Left forelimb (tissue), 1 donor: ENCODE results near the gene TEFM.
A peak's percentile ranks its signal among the peaks of the same experiment; 100 is the strongest.
"Not testable (repeated sequence)": the region's sequence is repeated elsewhere in the genome, so short reads cannot be mapped to it uniquely, and the experiment has no call there.

Experiments used
- DNase-seq: peaks from one replicate; pipeline ENCODE4 v3.0.0-alpha.2; 2018; ENCODE audit warnings: low spot score

Gene TEFM, protein sequence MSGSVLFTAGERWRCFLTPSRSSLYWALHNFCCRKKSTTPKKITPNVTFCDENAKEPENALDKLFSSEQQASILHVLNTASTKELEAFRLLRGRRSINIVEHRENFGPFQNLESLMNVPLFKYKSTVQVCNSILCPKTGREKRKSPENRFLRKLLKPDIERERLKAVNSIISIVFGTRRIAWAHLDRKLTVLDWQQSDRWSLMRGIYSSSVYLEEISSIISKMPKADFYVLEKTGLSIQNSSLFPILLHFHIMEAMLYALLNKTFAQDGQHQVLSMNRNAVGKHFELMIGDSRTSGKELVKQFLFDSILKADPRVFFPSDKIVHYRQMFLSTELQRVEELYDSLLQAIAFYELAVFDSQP

DNA sequence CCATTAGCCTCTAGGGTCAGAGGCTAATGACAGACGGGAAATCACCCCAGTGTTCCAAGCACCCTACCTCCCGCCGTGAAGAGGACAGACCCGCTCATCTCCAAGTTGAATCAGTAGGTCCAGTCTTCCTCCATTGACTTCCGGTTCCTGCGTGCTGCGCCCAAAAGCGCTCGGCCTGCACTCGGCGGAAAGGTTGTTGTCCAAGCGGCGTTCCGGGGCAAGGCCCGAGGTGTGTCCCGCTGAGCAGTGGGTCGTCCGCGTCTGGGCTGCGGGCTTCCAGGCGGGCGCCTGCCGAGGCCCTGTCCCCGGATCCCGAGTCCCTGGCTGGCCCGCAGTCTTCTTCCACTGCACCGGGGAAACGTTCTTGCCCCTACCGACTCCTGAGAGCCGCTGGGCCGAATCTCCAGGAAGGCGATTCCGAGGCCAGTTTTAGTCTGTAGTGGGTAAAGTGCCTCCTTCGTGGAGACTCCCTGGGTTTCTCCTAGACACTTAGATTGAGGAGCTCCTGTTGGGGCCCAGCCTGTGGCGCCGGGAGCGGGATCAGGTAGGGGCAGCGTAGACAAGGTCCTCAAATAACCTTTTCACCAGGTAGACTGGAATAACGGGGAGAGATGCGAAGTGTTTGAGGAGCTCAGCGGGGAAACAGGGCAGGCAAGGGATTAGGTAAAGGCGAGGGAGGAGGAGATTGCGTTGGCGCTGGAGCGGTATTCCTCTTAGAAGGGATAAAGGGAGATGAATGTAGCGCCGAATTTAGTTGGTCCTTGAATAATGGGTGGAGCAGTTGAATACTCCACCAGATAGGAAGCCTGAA, at the start of gene TEFM:
TSS of gene TEFM (minus strand) at position 138 of the 811 bp plus-strand sequence. CDS start at position 98, 40 bp downstream.
- peak; percentile 96 for DNase-seq

DNA sequence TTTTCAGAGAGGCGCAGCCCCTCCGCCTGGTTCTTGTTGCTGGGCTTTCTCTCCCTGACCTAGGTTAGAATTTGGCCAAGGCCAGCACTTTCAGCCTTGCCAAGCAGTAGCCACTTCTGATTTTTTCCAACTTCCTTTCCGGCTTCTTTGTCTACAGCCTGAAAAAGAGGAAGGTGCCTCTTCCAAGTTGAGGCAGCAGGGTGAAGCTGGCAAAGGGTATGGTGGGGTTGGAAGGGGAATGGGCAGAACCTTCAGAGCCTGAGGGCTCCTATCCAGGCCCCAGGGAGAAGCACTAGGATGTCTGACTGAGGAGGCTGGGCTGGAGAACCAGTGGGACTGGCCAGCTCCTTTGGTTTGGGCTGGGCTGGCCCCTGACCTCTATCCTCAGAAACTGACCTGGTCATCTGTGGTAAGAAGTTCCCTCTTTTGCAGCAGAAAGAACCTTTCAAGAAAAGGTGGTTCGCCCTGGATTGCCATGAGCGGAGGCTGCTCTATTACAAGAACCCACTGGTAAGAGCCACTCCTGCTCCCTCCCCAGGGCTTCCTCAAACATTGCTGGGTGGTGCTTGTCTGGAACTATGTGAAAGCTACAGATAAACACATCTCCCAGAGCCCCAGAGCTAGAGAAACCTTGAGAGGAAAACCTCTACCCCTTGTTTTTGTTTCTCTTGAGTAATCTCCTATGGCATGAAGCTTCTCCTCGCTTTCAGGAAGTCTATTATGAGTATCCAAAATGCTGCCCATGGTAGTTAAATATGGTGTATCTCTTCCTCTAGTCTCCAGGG, 48.2 kb upstream of the TEFM start:
- no peak for DNase-seq

DNA sequence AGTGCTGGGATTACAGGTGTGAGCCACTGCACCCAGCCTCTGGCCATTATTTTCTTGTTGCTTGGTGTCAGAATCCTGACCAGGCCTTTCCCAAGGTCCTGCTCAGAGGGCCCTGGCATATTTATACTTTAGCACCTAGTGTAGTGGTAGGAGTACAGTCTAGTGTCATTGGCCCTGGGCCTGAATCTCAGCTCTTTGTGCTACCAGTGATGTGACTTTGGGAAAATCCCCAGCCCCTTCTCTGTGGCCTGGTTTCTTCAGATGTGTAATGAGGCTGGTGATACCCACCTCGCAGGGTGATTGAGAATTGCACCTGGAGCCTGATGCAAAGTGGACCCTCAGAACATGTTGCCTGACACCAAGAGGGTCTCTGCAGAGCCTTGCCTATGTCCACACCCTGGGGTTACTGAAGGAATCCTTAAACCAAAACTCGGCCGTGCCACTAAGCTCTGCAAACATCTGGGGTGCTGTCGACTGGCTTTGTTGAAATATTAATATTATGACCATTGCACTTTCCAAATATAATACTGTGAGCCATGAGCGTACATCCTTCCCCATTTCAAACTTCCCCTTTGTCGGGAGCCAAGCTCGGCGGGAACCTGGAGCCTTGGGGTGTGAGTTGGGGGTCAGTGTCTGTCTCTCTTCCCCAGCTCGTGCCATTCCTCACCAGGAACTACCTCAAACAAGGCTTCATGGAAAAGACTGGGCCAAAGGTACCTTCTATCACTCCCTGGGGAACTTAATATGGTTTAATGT, 46.8 kb upstream of the TEFM start:
- no peak for DNase-seq

DNA sequence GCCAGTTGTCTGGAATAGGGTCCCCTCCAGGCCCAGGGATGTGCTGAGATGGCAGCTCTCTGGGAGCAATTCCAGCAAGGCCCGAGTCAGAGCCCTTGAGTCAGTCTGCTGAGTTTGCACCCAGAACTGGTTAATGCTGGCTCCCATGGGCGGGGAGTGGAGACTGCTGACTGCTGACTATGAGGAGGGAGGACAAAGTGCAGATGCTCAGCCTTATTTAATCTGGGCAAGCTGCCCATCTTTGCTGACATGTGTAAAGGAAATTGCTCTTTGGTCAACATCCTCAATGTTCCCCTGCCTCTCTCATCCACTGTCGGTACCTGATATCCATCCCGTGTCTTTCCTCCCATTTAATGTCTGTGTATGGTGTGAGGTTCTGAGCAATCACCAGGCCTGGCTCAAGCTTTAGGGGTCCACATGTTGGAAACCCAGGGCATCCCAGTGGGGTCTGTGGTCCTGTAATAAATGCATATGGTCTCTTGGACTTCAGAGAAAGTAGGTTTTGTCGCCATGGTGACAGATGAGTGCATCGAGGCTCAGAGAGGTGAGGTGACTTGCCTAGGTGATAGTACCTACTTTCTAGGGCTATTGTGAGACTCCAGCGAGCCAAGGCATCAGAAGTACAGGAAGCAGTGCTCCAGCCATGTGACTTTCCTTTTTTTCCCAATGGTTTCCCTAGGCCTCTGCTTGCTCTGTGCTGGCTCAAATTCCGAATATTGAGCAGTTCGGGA, 44.8 kb upstream of the TEFM start:
- no peak for DNase-seq

DNA sequence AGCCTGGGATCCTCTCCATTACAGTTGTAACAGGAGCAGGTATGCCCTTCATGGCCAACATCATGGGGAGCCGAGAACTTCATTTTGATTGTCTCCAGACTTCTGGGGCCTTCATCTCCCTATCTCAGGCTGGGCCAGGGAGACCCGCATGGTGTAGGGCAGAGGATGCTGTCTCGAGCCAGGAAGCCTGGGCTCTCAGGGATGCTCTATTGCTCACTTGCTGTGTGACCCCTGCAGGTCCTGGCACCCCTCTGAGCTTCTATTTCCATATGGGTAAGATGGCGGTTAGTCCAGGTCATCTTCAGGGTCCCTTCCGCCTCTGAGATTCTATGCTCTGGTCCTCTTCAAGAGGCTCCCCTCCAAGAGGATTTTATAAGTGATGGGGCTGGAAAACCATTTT, 44.2 kb upstream of the TEFM start:
- DNase-seq: no peak

DNA sequence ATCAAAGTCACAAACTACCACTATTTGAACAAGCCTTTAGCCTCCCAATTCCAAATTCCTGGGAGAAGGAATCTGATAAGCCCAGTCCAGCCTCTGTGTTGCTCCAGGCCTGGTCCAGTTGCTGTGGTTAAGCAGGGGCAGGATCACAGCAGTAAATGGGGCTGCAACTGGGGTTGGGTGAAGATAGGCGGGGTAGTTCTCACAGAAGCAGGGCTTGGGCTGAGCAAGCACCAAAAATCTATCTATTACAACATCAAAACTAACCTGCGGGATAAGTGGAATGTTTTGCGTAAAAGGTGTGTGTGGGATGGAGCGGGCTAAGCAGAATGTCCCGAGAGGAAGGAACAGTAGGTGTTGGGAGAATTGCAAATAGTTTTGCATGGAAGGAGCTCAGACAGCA, 41.8 kb upstream of the TEFM start:
- no peak for DNase-seq

DNA sequence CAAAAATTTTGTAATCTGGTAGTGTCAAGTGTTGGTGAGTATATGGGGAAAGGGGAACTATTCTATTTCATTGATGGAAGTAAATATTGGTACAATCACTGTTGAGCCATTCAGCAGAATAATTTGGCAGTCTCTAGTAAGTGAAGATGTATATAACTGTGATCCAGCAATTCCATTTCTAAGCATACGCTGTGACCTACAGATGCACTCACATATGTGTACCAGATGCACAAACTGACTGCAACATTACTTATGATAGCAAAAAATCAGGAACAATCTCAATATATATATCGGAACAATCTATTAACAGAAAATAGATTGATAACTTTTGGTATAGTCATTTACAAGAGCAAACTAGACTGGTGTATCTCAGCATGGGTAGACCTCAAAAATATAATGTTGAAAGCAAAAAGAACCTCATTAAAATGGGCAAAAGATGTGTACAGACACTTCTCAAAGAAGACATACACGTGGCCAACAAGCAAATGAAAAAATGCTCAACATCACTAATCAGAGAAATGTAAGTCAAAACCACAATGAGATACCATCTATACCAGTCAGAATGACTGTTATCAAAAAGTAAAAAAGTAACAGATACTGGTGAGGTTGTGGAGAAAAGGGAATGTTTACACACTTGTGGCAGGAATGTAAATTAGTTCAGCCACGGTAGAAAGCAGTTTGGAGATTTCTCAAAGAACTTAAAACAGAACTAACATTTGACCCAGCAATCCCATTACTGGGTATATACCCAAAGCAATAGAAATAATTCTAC, 36.5 kb upstream of the TEFM start:
- no peak for DNase-seq

DNA sequence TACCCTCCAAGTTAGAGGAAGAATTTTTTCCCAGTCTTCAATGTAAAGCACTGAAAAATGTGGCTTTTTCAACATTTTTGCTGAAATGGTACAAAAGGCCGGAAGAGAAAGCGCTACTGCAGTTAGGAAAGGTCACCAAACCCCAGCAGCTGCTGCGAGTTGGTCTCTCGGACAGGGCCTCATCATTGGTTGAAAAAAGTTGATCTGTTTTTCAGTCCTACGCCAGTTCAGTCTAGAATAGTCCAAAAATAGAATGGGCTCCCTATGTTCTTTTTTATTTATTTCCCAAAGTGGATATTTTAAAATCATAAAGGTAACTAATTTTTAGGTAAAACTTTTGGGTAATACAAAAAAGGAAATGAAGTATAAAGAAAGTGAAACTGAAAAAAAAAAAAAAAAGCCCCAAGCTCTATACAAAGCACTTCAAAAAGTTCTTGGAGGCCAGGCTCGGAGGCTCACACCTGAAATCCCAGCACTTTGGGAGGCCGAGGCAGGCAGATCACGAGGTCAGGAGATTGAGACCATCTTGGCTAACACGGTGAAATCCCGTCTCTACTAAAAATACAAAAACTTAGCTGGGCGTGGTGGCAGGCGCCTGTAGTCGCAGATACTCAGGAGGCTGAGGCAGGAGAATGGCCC, 33.1 kb upstream of the TEFM start:
- DNase-seq: no peak

DNA sequence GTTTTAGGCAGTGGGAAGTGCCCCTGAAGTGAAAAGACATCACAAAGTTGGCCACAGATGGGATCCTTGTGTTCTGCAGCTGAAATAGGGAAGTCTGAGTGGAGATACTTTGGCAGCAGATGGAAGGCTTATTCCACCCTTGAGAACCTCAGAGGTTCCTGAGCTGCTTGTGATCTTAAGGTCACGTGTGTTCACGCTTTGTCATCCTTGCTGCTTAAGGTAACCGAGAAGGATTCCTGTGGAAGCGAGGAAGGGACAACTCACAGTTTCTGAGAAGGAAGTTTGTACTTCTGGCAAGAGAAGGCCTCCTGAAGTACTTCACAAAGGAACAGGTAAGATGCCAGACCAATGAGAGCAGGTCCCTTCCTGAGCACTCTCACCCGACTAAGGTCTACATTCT, 27.9 kb upstream of the TEFM start:
- DNase-seq: no peak

DNA sequence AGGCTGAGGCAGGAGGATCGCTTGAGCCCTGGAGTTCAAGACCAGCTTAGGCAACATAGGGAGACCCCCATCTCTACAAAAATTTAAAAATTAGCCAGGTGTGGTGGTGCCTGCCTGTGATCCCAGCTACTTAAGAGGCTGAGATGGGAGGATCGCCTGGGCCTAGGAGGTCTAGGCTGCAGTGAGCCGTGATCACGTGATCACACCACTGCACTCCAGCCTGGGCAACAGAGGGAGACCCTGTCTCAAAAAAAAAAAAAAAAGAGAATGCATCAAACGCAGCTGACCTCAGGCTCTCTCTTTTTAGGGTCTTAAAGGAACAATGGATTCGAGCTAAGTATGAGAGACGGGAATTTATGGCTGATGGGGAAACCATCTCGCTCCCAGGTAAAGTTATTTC, 25.5 kb upstream of the TEFM start:
- not testable (repeated sequence) for DNase-seq

DNA sequence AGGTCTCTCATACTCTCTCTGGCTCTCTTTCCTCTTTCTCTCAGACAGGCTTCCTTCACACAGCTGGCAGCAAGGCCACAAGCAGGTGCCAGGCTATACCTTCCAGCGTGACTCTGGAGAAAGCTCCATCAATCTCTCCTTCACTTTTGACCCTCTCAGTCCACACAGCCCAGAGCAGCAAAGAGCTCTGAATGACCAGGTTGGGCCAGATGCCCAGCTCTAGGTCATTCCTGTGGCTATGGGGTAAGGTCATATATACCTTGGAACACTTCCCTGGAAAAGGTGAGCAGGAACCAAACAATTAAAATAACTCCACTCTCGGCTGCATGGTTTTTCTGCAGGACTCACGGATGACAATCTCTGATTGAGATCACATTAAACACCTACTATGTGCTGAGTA, 24.5 kb upstream of the TEFM start:
- DNase-seq: no peak

DNA sequence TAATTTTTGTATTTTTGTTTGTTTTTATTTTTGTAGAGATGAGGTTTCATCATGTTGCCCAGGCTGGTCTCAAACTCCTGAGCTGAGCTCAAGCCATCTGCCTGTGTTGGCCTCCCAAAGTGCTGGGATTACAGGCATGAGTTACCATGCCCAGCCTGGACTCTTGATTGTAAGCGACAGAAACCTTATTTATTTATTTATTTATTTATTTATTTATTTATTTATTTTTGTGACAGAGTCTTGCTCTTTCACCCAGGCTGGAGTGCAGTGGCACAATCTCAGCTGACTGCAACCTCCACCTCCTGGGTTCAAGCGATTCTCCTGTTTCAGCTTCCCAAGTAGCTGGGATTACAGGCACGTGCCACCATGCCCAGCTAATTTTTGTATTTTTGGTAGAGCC, 23.8 kb upstream of the TEFM start:
- DNase-seq: not testable (repeated sequence)

DNA sequence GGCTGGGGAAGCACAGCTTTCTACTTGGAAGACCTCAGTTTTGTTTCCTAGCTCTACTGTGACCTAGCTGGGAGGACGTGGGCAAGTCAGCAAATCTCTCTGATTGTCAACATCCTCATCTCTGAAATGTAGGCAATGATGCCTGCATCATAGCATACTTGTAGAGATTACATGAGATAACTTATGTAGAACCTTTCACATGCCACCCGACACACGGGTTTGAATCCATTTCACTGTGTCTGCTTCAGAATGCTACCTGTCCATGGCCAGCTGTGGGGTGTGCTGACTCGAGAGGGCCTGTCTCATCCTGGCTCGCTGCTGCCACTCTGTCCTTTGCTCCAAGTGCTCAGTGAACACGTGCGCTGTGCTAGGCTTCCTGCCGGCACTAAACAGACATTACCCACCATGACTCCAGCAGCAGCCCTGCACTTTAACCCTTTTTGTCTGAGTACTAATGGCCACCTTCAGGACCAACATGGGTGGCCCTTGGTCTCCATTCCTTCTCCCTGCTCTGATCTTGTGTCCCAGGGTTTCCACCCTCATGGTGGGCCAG, 23.1 kb upstream of the TEFM start:
- no peak for DNase-seq

DNA sequence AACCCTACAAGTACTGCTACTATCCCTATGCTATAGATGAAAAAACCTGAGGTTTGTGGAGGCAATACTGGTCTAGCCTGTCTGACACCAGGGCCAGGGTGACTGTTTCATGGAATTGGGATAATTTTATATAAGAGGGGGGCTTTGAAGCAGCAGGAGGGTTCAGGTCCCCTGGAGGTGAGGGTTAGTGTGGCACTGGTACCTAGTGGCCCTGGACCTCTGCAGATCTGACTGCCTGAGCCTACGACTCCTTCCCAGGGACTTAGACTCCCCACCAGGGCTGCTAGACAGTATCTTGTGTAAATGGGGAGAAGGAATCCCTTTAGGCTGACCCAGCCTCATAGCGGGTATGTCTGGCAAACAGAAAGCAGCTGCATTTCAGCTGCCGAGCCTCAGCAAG, 22.5 kb upstream of the TEFM start:
- no peak for DNase-seq

DNA sequence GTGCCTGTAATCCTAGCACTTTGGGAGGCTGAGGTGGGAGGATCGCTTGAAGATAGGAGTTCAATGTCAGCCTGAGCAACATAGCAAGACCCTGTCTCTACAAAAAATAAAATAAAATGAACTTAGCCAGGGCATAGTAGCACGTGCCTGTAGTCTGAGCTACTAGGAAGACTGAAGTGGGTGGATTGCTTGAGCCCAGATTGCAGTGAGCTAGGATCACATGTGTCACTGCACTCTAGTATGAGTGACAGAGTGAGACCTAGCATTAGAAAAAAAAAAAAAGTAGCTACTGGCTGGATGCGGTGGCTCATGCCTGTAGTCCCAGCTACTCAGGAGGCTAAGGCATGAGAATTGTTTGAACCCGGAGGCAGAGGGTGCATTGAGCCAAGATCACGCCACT, 21.7 kb upstream of the TEFM start:
- no peak for DNase-seq

DNA sequence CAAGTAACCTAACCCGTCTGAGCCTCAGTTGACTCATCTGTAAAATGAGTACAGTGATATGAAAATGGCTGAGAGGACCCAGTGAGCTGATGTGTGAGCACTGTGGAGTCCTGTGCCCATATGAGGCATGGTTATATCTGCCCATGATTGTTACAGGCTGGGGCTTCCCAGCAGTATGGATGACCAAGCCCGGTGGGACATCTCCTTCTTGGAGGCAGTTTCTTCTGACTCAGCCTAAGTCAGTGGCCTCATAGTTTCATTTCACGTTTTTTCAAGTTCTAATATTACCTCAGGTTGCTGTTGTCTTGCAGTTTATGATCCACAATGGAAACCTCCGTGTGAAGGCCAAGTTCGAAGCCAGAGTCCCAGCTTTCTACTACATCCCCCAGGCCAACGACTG, 20.5 kb upstream of the TEFM start:
- no peak for DNase-seq

DNA sequence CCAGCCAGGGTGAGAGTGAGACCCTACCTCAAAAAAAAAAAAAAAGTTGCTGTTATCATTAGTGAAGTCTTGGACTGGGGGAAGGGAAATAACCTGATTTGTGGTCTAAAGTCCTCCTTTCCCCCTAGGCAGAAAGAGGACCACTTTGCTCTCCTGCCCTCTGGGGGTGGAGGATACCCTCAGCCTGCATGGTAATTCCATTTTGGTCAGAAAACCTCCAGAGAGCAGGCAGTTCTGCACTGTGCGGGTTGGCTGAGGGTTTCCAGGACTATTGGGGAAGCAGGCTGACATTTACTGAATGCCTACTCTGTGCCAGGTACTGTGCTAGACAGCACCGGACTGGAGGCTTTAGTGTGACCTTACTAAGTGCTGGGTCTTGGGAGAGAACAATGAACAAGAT, 18.3 kb upstream of the TEFM start:
- no peak for DNase-seq

DNA sequence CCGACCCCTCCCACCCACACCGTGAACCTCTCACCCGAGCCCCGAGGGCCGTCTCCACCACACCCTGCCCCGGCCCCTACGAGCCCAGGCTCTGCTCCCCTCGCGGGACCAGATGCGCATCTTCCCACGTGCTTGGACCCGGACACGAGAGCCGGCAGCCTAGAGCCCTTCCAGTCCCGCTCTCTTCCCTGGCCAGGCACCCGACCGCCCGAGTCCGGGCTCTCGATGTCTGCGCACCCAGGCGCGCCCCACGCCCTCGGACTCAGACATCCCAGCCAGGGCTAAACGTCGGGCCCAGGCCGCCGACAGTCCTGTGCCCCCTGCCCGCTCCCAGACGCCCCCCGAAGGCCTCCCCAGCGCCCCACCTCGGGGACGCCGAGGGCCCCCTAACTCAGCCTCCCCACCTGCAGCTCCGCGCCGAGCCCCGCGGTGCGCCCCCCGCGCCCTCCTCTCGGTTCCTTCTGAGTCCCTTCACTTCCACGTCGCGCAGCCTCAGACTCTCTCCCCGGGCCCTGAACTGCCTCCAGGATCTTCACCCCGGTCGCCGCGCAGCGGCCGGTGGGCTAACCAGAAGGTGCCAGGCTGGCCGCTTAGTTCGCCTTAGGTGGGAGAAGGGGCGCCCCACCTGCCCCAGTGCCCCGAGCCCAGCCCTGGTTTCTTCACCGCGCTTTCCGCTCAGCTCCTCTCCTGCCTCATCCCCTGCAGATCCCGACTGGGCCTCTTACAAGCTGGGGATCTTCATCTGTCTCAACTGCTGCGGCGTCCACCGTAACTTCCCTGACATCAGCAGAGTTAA, 16.4 kb upstream of the TEFM start:
- no peak for DNase-seq
